Parathyroid adenoma (tissue), 2 donors: ENCODE measurements around the gene GGT5.
A peak's percentile ranks its signal among the peaks of the same experiment; 100 is the strongest.
"Not testable (repeated sequence)": the region's sequence is repeated elsewhere in the genome, so short reads cannot be mapped to it uniquely, and the experiment has no call there.

ENCODE experiments used
- H2AFZ ChIP-seq: fragments of 300-600 bp; sonication (generic); one replicate; pipeline ENCODE4 v1.7.0; 2017; ENCODE audit warnings: antibody characterized with exemption, mild to moderate bottlenecking
- H3K27ac ChIP-seq: fragments of 300-600 bp; sonication (generic); one replicate; pipeline ENCODE4 v1.7.0; 2017
- H3K27me3 ChIP-seq: fragments of 300-600 bp; sonication (generic); one replicate; pipeline ENCODE4 v1.7.0; 2017; ENCODE audit warnings: low read length; ENCODE audit not compliant: control insufficient read depth, insufficient read depth
- H3K36me3 ChIP-seq: fragments of 300-600 bp; sonication (generic); one replicate; pipeline ENCODE4 v1.7.0; 2017; ENCODE audit warnings: low read length; ENCODE audit not compliant: control insufficient read depth, insufficient read depth
- H3K4me1 ChIP-seq: fragments of 300-600 bp; sonication (generic); one replicate; pipeline ENCODE4 v1.7.0; 2017; ENCODE audit warnings: control low read depth
- H3K4me2 ChIP-seq: fragments of 300-600 bp; sonication (generic); one replicate; pipeline ENCODE4 v1.7.0; 2017; ENCODE audit warnings: low read length
- H3K4me3 ChIP-seq: fragments of 300-600 bp; sonication (generic); one replicate; pipeline ENCODE4 v1.7.0; 2017; ENCODE audit warnings: low read depth, low read length
- H3K79me2 ChIP-seq: fragments of 300-600 bp; sonication (generic); one replicate; pipeline ENCODE4 v1.7.0; 2017; ENCODE audit warnings: control low read depth
- H3K9ac ChIP-seq: fragments of 300-600 bp; sonication (generic); one replicate; pipeline ENCODE4 v1.7.0; 2017; ENCODE audit warnings: mild to moderate bottlenecking
- H3K9me3 ChIP-seq: fragments of 300-600 bp; sonication (generic); one replicate; pipeline ENCODE4 v1.7.0; 2017; ENCODE audit warnings: low read length; ENCODE audit not compliant: control insufficient read depth
- CTCF ChIP-seq: fragments of 300-600 bp; sonication (generic); IDR thresholded peaks from one replicate; pipeline ENCODE4 v1.7.0; 2017; ENCODE audit warnings: antibody characterized with exemption, mild to moderate bottlenecking
- donor health status: primary hyperparathyroidism.

GGT5 gene

DNA sequence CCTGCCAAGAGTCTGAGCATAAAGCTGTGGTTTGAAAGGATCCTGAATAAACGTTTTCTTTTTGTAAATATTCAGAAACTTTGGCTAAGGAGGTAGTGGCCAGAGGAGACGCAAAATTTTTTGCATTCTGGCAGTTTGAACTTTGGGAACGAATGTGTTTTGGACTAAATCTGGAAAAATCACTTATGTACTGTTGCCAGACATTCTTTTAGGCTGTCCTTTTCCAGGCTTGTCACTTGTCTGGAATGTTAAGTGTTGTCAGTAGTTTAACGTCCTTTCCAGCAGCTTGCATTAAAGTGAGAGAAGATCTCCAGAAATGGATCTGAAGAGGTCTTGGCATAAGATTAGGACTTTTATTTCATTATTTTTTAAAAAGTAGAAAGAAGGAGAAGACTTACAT, 44.2 kb upstream of the GGT5 start:
- H3K36me3 ChIP-seq, result no peaks in the 10 kb centered on the region
- H3K4me3 ChIP-seq, result peak overlapping the region; percentile 22
- no peaks in the 10 kb centered on the region for H3K27me3 ChIP-seq
- H3K9ac ChIP-seq, result no peak overlapping the region
- no peaks in the 10 kb centered on the region for H3K9me3 ChIP-seq
- H3K4me1 ChIP-seq, result peaks cover 6% of the 10 kb centered on the region
- H3K27ac ChIP-seq, result no peak overlapping the region
- TF ChIP-seq CTCF, result no peak
- no peaks in the 10 kb centered on the region for H3K79me2 ChIP-seq
- no peak overlapping the region for H2AFZ ChIP-seq
- peak overlapping the region; percentile 51 for H3K4me2 ChIP-seq

DNA sequence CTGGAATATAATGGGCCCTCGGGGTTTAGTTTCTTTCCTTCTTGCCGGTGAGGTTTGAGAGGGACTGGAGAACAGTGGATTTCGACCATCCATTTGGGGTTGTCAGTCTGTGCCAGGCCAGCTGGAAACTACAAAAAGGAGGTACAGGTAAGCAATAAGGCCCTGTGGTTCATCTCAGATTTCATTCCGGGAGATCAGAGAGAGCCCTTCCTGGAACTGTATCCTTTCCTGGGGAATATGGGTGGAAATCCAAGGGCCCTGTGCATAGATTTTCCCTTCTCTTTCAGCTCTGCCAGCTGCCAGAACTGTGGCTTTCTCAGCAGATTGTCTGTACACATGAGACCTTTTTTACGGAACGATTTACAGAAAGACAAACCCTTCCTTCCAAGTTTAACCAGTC, 42.9 kb upstream of the GGT5 start:
- H3K4me3 ChIP-seq, H3K9me3 ChIP-seq, H3K4me1 ChIP-seq, H3K27ac ChIP-seq, H3K36me3 ChIP-seq, H3K79me2 ChIP-seq, H3K4me2 ChIP-seq, H3K27me3 ChIP-seq, H2AFZ ChIP-seq, H3K9ac ChIP-seq: not testable (repeated sequence)

DNA sequence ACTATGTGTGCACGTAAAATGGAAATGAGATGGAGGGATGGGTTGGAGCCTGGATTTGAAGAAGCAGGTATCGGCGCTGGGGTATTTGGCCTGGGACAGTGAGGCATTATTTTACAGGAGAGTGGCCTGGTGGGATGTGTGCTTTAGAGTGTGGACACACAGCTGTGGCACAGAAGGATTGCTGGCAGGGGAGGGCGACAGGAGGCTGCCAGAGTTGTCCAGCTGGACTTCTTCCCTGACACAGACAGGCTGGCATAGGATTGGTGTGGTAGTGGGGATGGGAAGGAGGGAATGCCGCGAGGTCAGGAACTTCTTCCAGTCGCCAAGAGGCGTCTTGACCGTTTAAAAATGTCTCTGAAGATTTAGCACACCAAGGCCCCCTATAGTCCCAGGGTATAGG, 42.3 kb upstream of the GGT5 start:
- not testable (repeated sequence) for H3K9me3 ChIP-seq, H3K79me2 ChIP-seq, H3K4me3 ChIP-seq, H2AFZ ChIP-seq, H3K27ac ChIP-seq, H3K9ac ChIP-seq, H3K36me3 ChIP-seq, H3K27me3 ChIP-seq, H3K4me1 ChIP-seq, H3K4me2 ChIP-seq

DNA sequence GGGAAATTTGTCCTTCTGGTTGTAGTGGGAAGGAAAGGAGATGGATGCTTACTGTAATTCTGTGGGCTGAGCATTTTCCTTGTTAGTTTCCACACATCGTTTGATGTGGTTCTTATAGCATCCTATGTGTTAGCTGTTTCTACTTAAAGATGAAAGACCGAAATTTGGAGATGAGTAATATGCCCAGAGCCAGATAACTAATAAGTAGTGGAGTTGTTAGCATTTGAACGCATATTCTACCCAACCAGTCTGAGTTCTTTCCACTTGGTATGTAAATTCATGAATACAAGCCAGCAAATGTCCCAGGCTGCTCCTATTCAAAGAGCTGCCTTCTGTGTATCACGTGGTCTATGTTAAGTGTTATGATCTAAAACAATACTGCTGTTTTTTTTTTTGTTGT, 40.4 kb upstream of the GGT5 start:
- H3K79me2 ChIP-seq, result peaks cover 6% of the 10 kb centered on the region
- no peaks in the 10 kb centered on the region for H3K36me3 ChIP-seq
- no peak overlapping the region for H3K4me2 ChIP-seq
- H2AFZ ChIP-seq, result no peak overlapping the region
- H3K4me3 ChIP-seq, result no peak overlapping the region
- no peak for TF ChIP-seq CTCF
- H3K27me3 ChIP-seq, result no peaks in the 10 kb centered on the region
- H3K9ac ChIP-seq, result no peak overlapping the region
- no peak overlapping the region for H3K27ac ChIP-seq
- no peaks in the 10 kb centered on the region for H3K9me3 ChIP-seq
- H3K4me1 ChIP-seq, result peaks cover 6% of the 10 kb centered on the region

DNA sequence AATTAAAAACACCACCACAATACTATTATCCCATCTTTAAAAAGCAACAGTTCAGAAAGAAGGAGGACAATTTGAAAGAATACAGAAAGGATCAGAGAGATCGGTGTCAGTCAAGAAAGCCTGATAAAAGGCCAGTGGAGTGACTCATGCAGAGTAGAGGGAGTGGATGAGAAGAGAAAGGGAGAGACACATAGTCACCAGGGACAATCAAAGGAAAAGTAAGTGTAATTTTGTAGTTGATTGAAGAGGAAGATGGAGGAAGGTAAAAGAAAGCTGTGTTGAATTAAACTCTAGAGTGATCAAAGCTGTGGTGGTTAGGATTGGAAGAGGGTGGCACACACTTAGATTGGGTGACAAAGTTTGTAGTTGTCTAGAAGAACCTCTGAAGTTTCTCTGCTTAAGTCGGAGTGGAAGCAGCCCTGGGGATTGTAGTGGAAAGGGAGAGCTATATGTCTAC, 39.9 kb upstream of the GGT5 start:
- H3K4me3 ChIP-seq, result no peak overlapping the region
- H3K9ac ChIP-seq, result no peak overlapping the region
- TF ChIP-seq CTCF, result no peak
- H2AFZ ChIP-seq, result no peak overlapping the region
- peaks cover 6% of the 10 kb centered on the region for H3K4me1 ChIP-seq
- H3K27ac ChIP-seq, result no peak overlapping the region
- H3K79me2 ChIP-seq, result peaks cover 6% of the 10 kb centered on the region
- no peak overlapping the region for H3K4me2 ChIP-seq
- H3K27me3 ChIP-seq, result no peaks in the 10 kb centered on the region
- H3K9me3 ChIP-seq, result no peaks in the 10 kb centered on the region
- H3K36me3 ChIP-seq, result no peaks in the 10 kb centered on the region

GRCh38 chr22:24282401-24282800, 37.5 kb upstream of the GGT5 start:
- no peaks in the 10 kb centered on the region for H3K4me1 ChIP-seq
- H3K4me2 ChIP-seq, result no peak overlapping the region
- H3K79me2 ChIP-seq, result peaks cover 6% of the 10 kb centered on the region
- H3K9me3 ChIP-seq, result no peaks in the 10 kb centered on the region
- no peak overlapping the region for H3K27ac ChIP-seq
- no peak overlapping the region for H2AFZ ChIP-seq
- TF ChIP-seq CTCF, result no peak
- H3K9ac ChIP-seq, result no peak overlapping the region
- H3K27me3 ChIP-seq, result no peaks in the 10 kb centered on the region
- no peaks in the 10 kb centered on the region for H3K36me3 ChIP-seq
- H3K4me3 ChIP-seq, result no peak overlapping the region

DNA sequence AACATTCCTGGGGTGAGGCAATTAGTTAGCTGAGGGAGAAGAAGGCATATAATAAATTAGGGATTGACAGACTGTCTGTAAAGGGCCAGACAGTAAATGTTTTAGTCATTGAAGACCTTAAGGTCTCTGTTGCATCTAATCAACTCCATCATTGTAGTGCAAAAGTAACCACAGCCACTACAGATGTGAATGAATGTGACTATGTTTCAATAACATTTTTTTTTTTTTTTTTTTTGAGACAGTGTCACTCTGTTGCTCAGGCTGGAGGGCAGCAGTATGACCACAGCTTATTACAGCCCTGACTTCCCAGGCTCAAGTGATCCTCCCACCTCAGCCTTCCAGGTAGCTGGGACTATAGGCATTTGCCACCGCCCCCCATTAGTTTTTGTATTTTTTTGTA, 35.5 kb upstream of the GGT5 start:
- H3K4me2 ChIP-seq, H3K4me1 ChIP-seq, H3K27ac ChIP-seq, H3K9me3 ChIP-seq, H3K9ac ChIP-seq, H3K36me3 ChIP-seq, H3K4me3 ChIP-seq, H2AFZ ChIP-seq, H3K79me2 ChIP-seq, H3K27me3 ChIP-seq: not testable (repeated sequence)

DNA sequence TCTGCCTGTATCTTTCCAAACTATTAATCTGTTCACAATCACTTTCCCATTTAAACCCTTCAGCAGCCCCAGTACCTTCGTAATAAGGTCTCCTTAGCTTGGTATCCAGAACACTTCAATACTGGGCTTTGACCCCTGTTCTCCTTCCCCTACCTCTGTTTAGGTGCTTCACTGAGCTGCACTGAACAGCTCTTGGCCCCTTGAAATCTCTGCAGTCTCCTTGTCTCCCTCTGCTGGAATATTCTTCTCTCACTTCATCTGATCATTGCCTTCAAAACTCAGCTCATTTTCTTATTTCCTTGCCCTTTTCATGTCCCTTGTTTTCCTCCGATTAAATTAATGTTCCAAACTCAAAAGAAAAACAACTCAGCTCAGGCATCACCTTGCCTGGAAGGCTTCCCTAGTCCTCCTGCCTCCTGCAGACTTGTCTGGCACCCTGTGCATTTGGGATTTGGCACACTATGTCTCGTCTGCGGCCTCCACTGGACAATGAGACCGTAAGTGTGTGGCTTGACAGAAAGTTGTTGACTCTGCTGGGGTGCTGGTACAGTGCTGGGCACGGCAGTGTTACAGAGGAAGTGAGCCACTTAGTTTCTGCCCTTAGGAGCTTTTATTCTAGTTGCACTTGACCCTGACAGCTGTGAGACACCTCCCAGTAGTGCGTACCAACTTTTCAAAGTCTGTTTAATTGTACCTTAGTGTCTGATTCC, 30.0 kb upstream of the GGT5 start:
- H3K27ac ChIP-seq, H3K4me2 ChIP-seq, H3K9me3 ChIP-seq, H3K36me3 ChIP-seq, H3K79me2 ChIP-seq, H3K9ac ChIP-seq, H3K27me3 ChIP-seq, H2AFZ ChIP-seq, H3K4me3 ChIP-seq, H3K4me1 ChIP-seq: not testable (repeated sequence)
